Fibroblast of lung (primary cell): Measurements from ENCODE around the gene GPRASP3.

ENCODE experiments used
- EZH2 ChIP-seq: IDR thresholded peaks from 2 replicates; pipeline ENCODE4 v1.5.1; 2012; ENCODE audit warnings: low read length, control low read depth, mild to moderate bottlenecking; ENCODE audit errors: missing control alignments
- TF ChIP-seq, protein P1 (sequence below), 2 donors: IDR thresholded peaks in 1 of 2; conservative IDR thresholded peaks in 1 of 2; 1 replicate in 1 of 2; 2 replicates in 1 of 2; pipeline ENCODE4 v1.5.1; 2011 to 2012; ENCODE audit warnings: low read length in 2 of 2, control low read depth in 1 of 2, inconsistent platforms in 1 of 2, low read depth in 1 of 2, mild to moderate bottlenecking in 1 of 2

GRCh38 chrX:102728646-102729045, 8.1 kb downstream of the GPRASP3 start:
- no peak for TF ChIP-seq EZH2
- TF ChIP-seq, protein P1, sequence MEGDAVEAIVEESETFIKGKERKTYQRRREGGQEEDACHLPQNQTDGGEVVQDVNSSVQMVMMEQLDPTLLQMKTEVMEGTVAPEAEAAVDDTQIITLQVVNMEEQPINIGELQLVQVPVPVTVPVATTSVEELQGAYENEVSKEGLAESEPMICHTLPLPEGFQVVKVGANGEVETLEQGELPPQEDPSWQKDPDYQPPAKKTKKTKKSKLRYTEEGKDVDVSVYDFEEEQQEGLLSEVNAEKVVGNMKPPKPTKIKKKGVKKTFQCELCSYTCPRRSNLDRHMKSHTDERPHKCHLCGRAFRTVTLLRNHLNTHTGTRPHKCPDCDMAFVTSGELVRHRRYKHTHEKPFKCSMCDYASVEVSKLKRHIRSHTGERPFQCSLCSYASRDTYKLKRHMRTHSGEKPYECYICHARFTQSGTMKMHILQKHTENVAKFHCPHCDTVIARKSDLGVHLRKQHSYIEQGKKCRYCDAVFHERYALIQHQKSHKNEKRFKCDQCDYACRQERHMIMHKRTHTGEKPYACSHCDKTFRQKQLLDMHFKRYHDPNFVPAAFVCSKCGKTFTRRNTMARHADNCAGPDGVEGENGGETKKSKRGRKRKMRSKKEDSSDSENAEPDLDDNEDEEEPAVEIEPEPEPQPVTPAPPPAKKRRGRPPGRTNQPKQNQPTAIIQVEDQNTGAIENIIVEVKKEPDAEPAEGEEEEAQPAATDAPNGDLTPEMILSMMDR (conservative IDR thresholded peaks at IDR 0.05 in 1 of 2, IDR thresholded peaks at IDR 0.05 in 1 of 2; ENCODE audit: low read depth in 1 of 2, low read length in 2 of 2): no peak
